Muscle layer of duodenum (tissue), 2 donors: ENCODE measurements around the gene FRK.
"Not testable (repeated sequence)": the region's sequence is repeated elsewhere in the genome, so short reads cannot be mapped to it uniquely, and the experiment has no call there.

Experiments used
- H3K27ac ChIP-seq: one replicate; pipeline ENCODE4 v1.7.0; 2013; ENCODE audit warnings: mild to moderate bottlenecking, low read length
- H3K27me3 ChIP-seq: one replicate; pipeline ENCODE4 v1.7.0; 2013; ENCODE audit warnings: low read depth, mild to moderate bottlenecking, control low read depth, low read length
- H3K36me3 ChIP-seq, 2 donors: one replicate each; pipeline ENCODE4 v1.7.0; 2013; ENCODE audit warnings: low read length in 2 of 2, control low read depth in 1 of 2, mild to moderate bottlenecking in 1 of 2; ENCODE audit not compliant: insufficient read depth in 2 of 2, control insufficient read depth in 1 of 2
- H3K4me1 ChIP-seq, 2 donors: one replicate each; pipeline ENCODE4 v1.7.0; 2013; ENCODE audit warnings: low read length in 2 of 2, mild to moderate bottlenecking in 2 of 2, control low read depth in 1 of 2, moderate library complexity in 1 of 2; ENCODE audit not compliant: insufficient read depth in 2 of 2, control insufficient read depth in 1 of 2
- H3K4me3 ChIP-seq, 2 donors: one replicate each; pipeline ENCODE4 v1.7.0; 2013; ENCODE audit warnings: low read length in 2 of 2, low read depth in 1 of 2, mild to moderate bottlenecking in 1 of 2
- H3K9me3 ChIP-seq, 2 donors: one replicate each; pipeline ENCODE4 v1.7.0; 2013; ENCODE audit warnings: low read length in 2 of 2, control low read depth in 1 of 2, mild to moderate bottlenecking in 1 of 2; ENCODE audit not compliant: control insufficient read depth in 1 of 2
- donor health status: healthy.

FRK gene

GRCh38 chr6:115898246-115898645, 162.4 kb downstream of the FRK start:
- no peak overlapping the region for H3K4me3 ChIP-seq
- no peak overlapping the region for H3K27ac ChIP-seq
- no peaks in the 10 kb centered on the region for H3K4me1 ChIP-seq
- no peaks in the 10 kb centered on the region for H3K36me3 ChIP-seq
- no peaks in the 10 kb centered on the region for H3K9me3 ChIP-seq
- no peaks in the 10 kb centered on the region for H3K27me3 ChIP-seq

- no peaks in the 10 kb centered on the region for H3K9me3 ChIP-seq
- H3K27ac ChIP-seq = no peak overlapping the region
- H3K4me3 ChIP-seq = no peak overlapping the region
- no peaks in the 10 kb centered on the region for H3K27me3 ChIP-seq
- H3K4me1 ChIP-seq = no peaks in the 10 kb centered on the region
- no peaks in the 10 kb centered on the region for H3K36me3 ChIP-seq
These were observed 164.1 kb downstream of the FRK start for GRCh38 chr6:115896538-115897129.

- Histone ChIP-seq H3K27ac (no peak overlapping the region), H3K36me3 (no peaks in the 10 kb centered on the region)
These were observed 166.2 kb downstream of the FRK start for GRCh38 chr6:115894426-115894992.

GRCh38 chr6:115891750-115892149, 168.9 kb downstream of the FRK start:
- Histone ChIP-seq H3K27ac (no peak overlapping the region), H3K4me3 (no peak overlapping the region), H3K27me3 (no peaks in the 10 kb centered on the region), H3K36me3 (no peaks in the 10 kb centered on the region), H3K9me3 (no peaks in the 10 kb centered on the region), H3K4me1 (no peaks in the 10 kb centered on the region)

More at GRCh38 chr6:115894426-115894992, 166.2 kb downstream of the FRK start:
- Histone ChIP-seq H3K4me1 (no peaks in the 10 kb centered on the region), H3K9me3 (no peaks in the 10 kb centered on the region), H3K4me3 (no peak overlapping the region), H3K27me3 (no peaks in the 10 kb centered on the region)

- H3K27me3 ChIP-seq = no peaks in the 10 kb centered on the region
- H3K27ac ChIP-seq = no peak overlapping the region
- no peaks in the 10 kb centered on the region for H3K4me1 ChIP-seq
- no peak overlapping the region for H3K4me3 ChIP-seq
- H3K9me3 ChIP-seq = no peaks in the 10 kb centered on the region
- H3K36me3 ChIP-seq = no peaks in the 10 kb centered on the region
These were observed 169.5 kb downstream of the FRK start for GRCh38 chr6:115891111-115891669.

DNA sequence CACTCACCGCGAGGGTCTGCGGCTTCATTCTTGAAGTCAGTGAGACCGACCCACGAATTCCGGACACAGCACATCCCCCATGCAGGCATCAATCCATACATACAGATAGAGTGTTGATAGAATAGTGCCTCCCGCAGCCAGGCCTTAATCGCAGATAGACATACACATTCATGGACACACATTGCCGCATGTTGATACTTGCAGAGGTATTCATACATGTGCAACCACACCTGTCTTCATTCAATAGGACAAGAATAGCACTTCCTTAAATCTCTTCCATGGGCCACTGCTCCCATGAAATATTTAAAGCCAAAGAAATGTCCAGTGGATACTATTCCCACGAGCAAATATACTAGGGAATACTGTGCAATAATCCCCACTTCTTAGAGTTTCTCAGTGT, 170.5 kb downstream of the FRK start:
- H3K4me1 ChIP-seq = no peaks in the 10 kb centered on the region
- H3K9me3 ChIP-seq = no peaks in the 10 kb centered on the region
- no peaks in the 10 kb centered on the region for H3K27me3 ChIP-seq
- H3K27ac ChIP-seq = no peak overlapping the region
- H3K4me3 ChIP-seq = no peak overlapping the region
- no peaks in the 10 kb centered on the region for H3K36me3 ChIP-seq

GRCh38 chr6:115888687-115889470, 171.8 kb downstream of the FRK start:
- H3K4me3 ChIP-seq, H3K36me3 ChIP-seq, H3K27me3 ChIP-seq, H3K4me1 ChIP-seq, H3K27ac ChIP-seq, H3K9me3 ChIP-seq: not testable (repeated sequence)

DNA sequence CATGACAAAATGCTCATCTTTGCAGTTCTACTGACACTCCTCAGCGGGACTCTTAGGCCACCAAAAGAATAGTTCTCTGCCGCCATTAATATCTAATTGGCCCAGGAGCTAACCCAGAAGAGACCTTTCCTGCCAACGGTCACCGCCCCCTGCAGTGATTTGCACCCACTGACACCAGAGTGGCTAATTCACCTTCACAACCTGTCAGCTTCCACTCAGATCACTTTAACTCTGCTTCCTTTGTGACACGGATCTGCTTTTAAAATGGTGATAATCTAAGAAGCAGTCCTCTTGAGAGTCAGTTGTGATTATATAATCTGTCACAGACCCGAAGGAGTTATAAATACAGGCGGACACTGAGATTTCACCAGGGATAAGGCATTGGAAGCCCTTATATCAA, 172.8 kb downstream of the FRK start:
- no peak overlapping the region for H3K4me3 ChIP-seq
- H3K9me3 ChIP-seq = no peaks in the 10 kb centered on the region

GRCh38 chr6:115885636-115886366, 174.9 kb downstream of the FRK start:
- Histone ChIP-seq H3K9me3 (no peaks in the 10 kb centered on the region), H3K36me3 (no peaks in the 10 kb centered on the region), H3K4me1 (no peaks in the 10 kb centered on the region), H3K4me3 (no peak overlapping the region), H3K27ac (no peak overlapping the region), H3K27me3 (no peaks in the 10 kb centered on the region)

More for the DNA sequence above, 172.8 kb downstream of the FRK start:
- H3K36me3 ChIP-seq = no peaks in the 10 kb centered on the region
- no peaks in the 10 kb centered on the region for H3K27me3 ChIP-seq
- H3K4me1 ChIP-seq = no peaks in the 10 kb centered on the region
- H3K27ac ChIP-seq = no peak overlapping the region

DNA sequence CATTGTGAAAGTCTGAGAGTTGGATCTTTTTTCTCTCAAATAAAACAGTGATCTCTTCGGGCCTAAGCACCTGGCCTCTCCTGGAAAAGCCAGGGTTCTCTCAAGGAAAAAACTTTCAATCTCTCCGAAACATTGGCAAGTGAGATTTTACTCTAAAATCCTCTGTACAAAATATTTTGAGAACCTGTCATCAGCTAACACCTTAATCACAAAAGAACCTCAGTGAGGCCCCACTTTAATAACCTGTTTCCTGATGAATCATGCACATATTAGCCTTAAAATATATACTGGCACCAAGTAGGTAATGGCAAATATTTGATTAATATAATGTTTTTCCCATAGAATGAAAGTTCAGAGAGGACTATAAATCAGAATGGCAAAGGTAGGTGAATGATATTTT, 177.9 kb downstream of the FRK start:
- H3K4me1 ChIP-seq = no peaks in the 10 kb centered on the region
- H3K9me3 ChIP-seq = no peaks in the 10 kb centered on the region
- H3K27me3 ChIP-seq = no peaks in the 10 kb centered on the region
- no peak overlapping the region for H3K27ac ChIP-seq
- H3K36me3 ChIP-seq = no peaks in the 10 kb centered on the region
- no peak overlapping the region for H3K4me3 ChIP-seq

DNA sequence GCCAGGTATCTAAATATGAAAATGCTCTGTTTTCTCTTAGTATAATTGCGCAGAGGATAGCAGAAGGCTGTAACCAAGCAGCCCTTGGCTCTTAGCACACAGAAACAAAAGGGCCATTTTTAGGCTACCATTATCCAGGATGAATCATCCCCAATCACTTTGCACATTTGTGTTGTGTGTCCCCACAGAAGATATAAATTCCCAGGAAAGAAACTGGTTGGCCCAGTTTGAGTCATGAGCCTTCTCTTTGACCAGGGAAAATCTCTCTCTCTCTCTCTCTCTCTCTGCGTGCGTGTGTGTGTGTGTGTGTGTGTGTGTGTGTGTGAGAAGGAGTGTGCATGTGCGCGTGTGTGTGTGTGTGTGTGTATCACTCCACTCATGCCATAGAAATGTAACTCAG, 178.5 kb downstream of the FRK start:
- H3K27ac ChIP-seq = no peak overlapping the region
- H3K9me3 ChIP-seq = no peaks in the 10 kb centered on the region
- no peaks in the 10 kb centered on the region for H3K4me1 ChIP-seq
- H3K36me3 ChIP-seq = no peaks in the 10 kb centered on the region
- no peaks in the 10 kb centered on the region for H3K27me3 ChIP-seq
- no peak overlapping the region for H3K4me3 ChIP-seq
